HepG2 (cell line): Measurements from ENCODE around the gene PNN. TPM values are rescaled to one million over a fixed set of nuclear protein-coding genes. Genes with fewer than 3 reads are reported as not detected.

Experiments
- E2F2 ChIP-seq: sonication (generic); formaldehyde crosslinking; IDR thresholded peaks from 2 replicates; pipeline ENCODE4 v1.4.0; 2020; ENCODE audit warnings: missing genetic modification reagents, borderline replicate concordance
- FOXA1 ChIP-seq, 2 experiments: fragments of 450-650 bp in 1 of 2; sonication (generic) in 1 of 2; formaldehyde crosslinking in 1 of 2; IDR thresholded peaks; 2 replicates each; pipeline versions ENCODE4 v1.4.0 to v1.6.1; 2016 to 2020; ENCODE audit warnings: missing genetic modification reagents in 1 of 2
- FOXP1 ChIP-seq, 2 experiments: fragments of 450-650 bp in 1 of 2; IDR thresholded peaks; 2 replicates each; pipeline ENCODE4 v1.6.1; 2017 to 2018; ENCODE audit warnings: antibody characterized with exemption in 1 of 2
- HIVEP1 ChIP-seq: sonication (generic); formaldehyde crosslinking; IDR thresholded peaks from 2 replicates; pipeline ENCODE4 v1.4.0; 2020; ENCODE audit warnings: mild to moderate bottlenecking, missing genetic modification reagents
- IKZF4 ChIP-seq: sonication (generic); formaldehyde crosslinking; IDR thresholded peaks from 2 replicates; pipeline ENCODE4 v1.5.1; 2020; ENCODE audit warnings: borderline replicate concordance, mild to moderate bottlenecking, low read depth, missing genetic modification reagents; ENCODE audit errors: not compliant biosample characterization
- MBD4 ChIP-seq: IDR thresholded peaks from 2 replicates; pipeline ENCODE4 v1.6.1; 2012; ENCODE audit warnings: low read length, inconsistent platforms, borderline replicate concordance
- MYPOP ChIP-seq: sonication (generic); formaldehyde crosslinking; IDR thresholded peaks from 2 replicates; pipeline ENCODE4 v1.8.1; 2023; ENCODE audit warnings: mild to moderate bottlenecking, moderate library complexity, missing genetic modification reagents
- NFE2L2 ChIP-seq: fragments of 150-350 bp; IDR thresholded peaks from 2 replicates; pipeline ENCODE4 v1.6.1; 2014; ENCODE audit warnings: low read length
- NR2F1 ChIP-seq, 2 experiments: fragments of 450-650 bp in 1 of 2; formaldehyde crosslinking in 1 of 2; IDR thresholded peaks; 2 replicates each; pipeline versions ENCODE4 v1.5.0 to v1.6.1; 2016 to 2020; ENCODE audit warnings: mild to moderate bottlenecking in 1 of 2, missing compliant biosample characterization in 1 of 2, missing genetic modification reagents in 1 of 2, moderate library complexity in 1 of 2
- POGZ ChIP-seq: sonication (generic); formaldehyde crosslinking; IDR thresholded peaks from 2 replicates; pipeline ENCODE4 v1.4.0; 2020; ENCODE audit warnings: mild to moderate bottlenecking, missing genetic modification reagents
- PRPF4 ChIP-seq: fragments of 200-400 bp; formaldehyde crosslinking; IDR thresholded peaks from 2 replicates; pipeline ENCODE4 v1.6.1; 2016; ENCODE audit warnings: low read length, low read depth; ENCODE audit not compliant: poor library complexity, severe bottlenecking
- RFXAP ChIP-seq: sonication (generic); formaldehyde crosslinking; IDR thresholded peaks from 2 replicates; pipeline ENCODE4 v1.4.0; 2020; ENCODE audit warnings: missing genetic modification reagents, borderline replicate concordance
- SALL2 ChIP-seq: sonication (generic); formaldehyde crosslinking; IDR thresholded peaks from 2 replicates; pipeline ENCODE4 v1.8.1; 2023; ENCODE audit warnings: mild to moderate bottlenecking, missing genetic modification reagents, inconsistent platforms
- SP4 ChIP-seq: sonication (generic); formaldehyde crosslinking; IDR thresholded peaks from 2 replicates; pipeline ENCODE4 v1.8.1; 2023; ENCODE audit warnings: mild to moderate bottlenecking, missing genetic modification reagents
- TFDP2 ChIP-seq: sonication (generic); formaldehyde crosslinking; IDR thresholded peaks from 2 replicates; pipeline ENCODE4 v1.4.0; 2020; ENCODE audit warnings: missing genetic modification reagents
- ZNF136 ChIP-seq: sonication (generic); formaldehyde crosslinking; IDR thresholded peaks from 2 replicates; pipeline ENCODE4 v1.8.1; 2022; ENCODE audit warnings: low read depth, mild to moderate bottlenecking, moderate library complexity, missing genetic modification reagents
- ZNF263 ChIP-seq: sonication (generic); formaldehyde crosslinking; IDR thresholded peaks from 2 replicates; pipeline ENCODE4 v1.4.0; 2020; ENCODE audit warnings: missing genetic modification reagents
- ZNF326 ChIP-seq: sonication (generic); formaldehyde crosslinking; IDR thresholded peaks from 2 replicates; pipeline ENCODE4 v1.4.0; 2020; ENCODE audit warnings: missing genetic modification reagents, borderline replicate concordance
- ZNF430 ChIP-seq: sonication (generic); formaldehyde crosslinking; IDR thresholded peaks from 2 replicates; pipeline ENCODE4 v1.9.0; 2021; ENCODE audit warnings: mild to moderate bottlenecking, missing genetic modification reagents
- ZNF547 ChIP-seq: sonication (generic); formaldehyde crosslinking; IDR thresholded peaks from 2 replicates; pipeline ENCODE4 v1.5.1; 2020; ENCODE audit warnings: mild to moderate bottlenecking, missing genetic modification reagents
- ZNF556 ChIP-seq: sonication (generic); formaldehyde crosslinking; IDR thresholded peaks from 2 replicates; pipeline ENCODE4 v1.4.0; 2020; ENCODE audit warnings: mild to moderate bottlenecking, missing genetic modification reagents, borderline replicate concordance
- ZNF619 ChIP-seq: sonication (generic); formaldehyde crosslinking; IDR thresholded peaks from 2 replicates; pipeline ENCODE4 v1.4.0; 2020; ENCODE audit warnings: mild to moderate bottlenecking, missing genetic modification reagents
- ZNF792 ChIP-seq: IDR thresholded peaks from 2 replicates; pipeline ENCODE4 v1.6.1; 2016
- ZNF879 ChIP-seq: sonication (generic); formaldehyde crosslinking; IDR thresholded peaks from 2 replicates; pipeline ENCODE4 v1.8.1; 2023; ENCODE audit warnings: missing genetic modification reagents
- polyA plus RNA-seq, 8 experiments: library from polyadenylated mRNA; depleted of rRNA in 3 of 8; stranded (reverse) in 7 of 8; unstranded in 1 of 8; fragments of >200 nt; fragmentation: Illumina TruSeq in 4 of 8; extraction: Trizol in 4 of 8; gene quantifications; 2 replicates each; pipeline versions ENCODE4 v1.2.1 to v1.2.3, GENCODE V29; 2011 to 2016; ENCODE audit warnings: low read depth in 4 of 8, missing spikeins in 1 of 8, mixed read lengths in 1 of 8; ENCODE audit not compliant: insufficient read depth in 1 of 8
- total RNA-seq, 5 experiments: library from RNA; depleted of rRNA; stranded (reverse); fragments of >200 nt; fragmentation: Illumina TruSeq; extraction: Trizol; gene quantifications; 2 replicates each; pipeline ENCODE4 v1.2.3, GENCODE V29; 2016; ENCODE audit warnings: low read depth in 1 of 5
- TF ChIP-seq, protein P1 (sequence below): sonication (generic); formaldehyde crosslinking; IDR thresholded peaks from 2 replicates; pipeline ENCODE4 v1.8.1; 2023; ENCODE audit warnings: mild to moderate bottlenecking, inconsistent platforms, moderate library complexity, missing genetic modification reagents, borderline replicate concordance

Gene PNN
- total and polyA plus RNA-seq, 2 of the 13 experiments (the other 11 are each of a cell fraction or from before 2014, with no cell fraction given), result 58.0 to 214 TPM

DNA sequence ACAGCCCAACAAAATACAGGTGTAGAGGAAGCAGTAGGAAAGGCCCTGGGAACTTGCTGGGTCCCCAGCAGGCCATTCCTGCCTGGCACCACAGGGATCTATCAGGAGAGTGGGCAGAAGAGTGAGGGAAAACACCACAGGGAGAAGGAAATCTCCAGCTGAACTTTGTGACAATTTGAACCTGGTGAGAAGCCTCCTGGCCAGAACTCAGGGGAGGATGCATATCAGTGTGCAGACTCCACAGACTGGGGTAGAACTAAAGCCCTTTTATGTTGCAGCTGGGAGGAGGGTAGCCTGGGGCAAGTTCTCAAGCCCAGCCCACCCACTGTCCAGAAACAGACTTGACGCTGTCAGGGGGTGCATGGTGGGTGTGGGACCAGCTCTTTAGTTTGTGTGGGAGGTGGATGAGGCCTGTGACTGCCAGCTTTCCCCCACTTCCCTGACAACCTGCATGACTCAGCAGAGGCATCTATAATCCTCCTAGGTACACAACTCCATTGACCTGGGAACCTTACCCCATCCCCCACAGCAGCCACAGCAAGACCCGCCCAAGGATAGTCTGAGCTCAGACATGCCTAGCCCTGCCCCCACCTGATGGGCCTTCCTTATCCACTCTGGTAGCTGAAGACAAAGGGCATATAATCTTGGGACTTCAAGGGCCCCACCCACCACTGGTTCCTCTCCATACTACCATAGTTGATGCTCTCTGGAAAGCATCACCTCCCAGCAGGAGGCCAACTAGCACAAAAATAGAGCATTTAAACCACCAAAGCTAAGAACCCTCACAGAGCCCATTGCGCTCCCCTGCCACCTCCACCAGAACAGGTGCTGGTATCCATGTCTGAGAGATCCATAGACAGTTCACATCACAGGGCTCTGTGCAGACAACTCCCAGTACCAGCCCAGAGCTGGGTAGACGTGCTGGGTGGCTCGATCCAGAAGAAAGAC, 28.9 kb downstream of the PNN start (continued):
- no peak for TF ChIP-seq E2F2 (CRISPR knock-in tag)
- TF ChIP-seq SP4 (CRISPR knock-in tag), result no peak
- TF ChIP-seq NR2F1 (CRISPR knock-in tag; IDR thresholded peaks at IDR 0.05), result peak in 1 of 2 experiments; percentile 59; a peak in 2 of 4 replicates
- no peak for TF ChIP-seq MYPOP (CRISPR knock-in tag)
- TF ChIP-seq NFE2L2, result peak; percentile 86
- peak; percentile 26 for TF ChIP-seq IKZF4
- no peak for TF ChIP-seq ZNF792 (CRISPR knock-in tag)
- TF ChIP-seq TFDP2, result no peak
- TF ChIP-seq RFXAP (CRISPR knock-in tag), result no peak
- no peak for TF ChIP-seq FOXA1 (IDR thresholded peaks at IDR 0.05)
- TF ChIP-seq FOXA1 (CRISPR knock-in tag; IDR thresholded peaks at IDR 0.05), result peak; percentile 55; the same call in 1 of the 2 replicates
- TF ChIP-seq ZNF263, result 0 out of 2 replicates have a peak, but pooled peaks have one; percentile 23
- peak; percentile 53 for TF ChIP-seq PRPF4
- TF ChIP-seq POGZ (CRISPR knock-in tag), result no peak
- no peak for TF ChIP-seq ZNF430
- TF ChIP-seq, protein P1, sequence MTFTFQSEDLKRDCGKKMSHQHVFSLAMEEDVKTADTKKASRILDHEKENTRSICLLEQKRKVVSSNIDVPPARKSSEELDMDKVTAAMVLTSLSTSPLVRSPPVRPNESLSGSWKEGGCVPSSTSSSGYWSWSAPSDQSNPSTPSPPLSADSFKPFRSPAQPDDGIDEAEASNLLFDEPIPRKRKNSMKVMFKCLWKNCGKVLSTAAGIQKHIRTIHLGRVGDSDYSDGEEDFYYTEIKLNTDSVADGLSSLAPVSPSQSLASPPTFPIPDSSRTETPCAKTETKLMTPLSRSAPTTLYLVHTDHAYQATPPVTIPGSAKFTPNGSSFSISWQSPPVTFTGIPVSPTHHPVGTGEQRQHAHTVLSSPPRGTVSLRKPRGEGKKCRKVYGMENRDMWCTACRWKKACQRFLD (CRISPR knock-in tag), result no peak
- no peak for TF ChIP-seq ZNF326 (CRISPR knock-in tag)
- TF ChIP-seq MBD4, result no peak
- 0 out of 2 replicates have a peak, but pooled peaks have one; percentile 11 for TF ChIP-seq HIVEP1 (CRISPR knock-in tag)
- no peak for TF ChIP-seq ZNF556
- TF ChIP-seq ZNF547 (CRISPR knock-in tag), result peak; percentile 62; the same call in 1 of the 2 replicates
- TF ChIP-seq SALL2 (CRISPR knock-in tag), result no peak
- TF ChIP-seq ZNF619 (CRISPR knock-in tag), result no peak
- no peak for TF ChIP-seq ZNF136
- no peak for TF ChIP-seq FOXP1 (IDR thresholded peaks at IDR 0.05)
- no peak for TF ChIP-seq FOXP1 (CRISPR knock-in tag; IDR thresholded peaks at IDR 0.05)
- no peak for TF ChIP-seq ZNF879 (CRISPR knock-in tag)
